ENCODE data around the gene SLC27A4.
A peak's percentile ranks its signal among the peaks of the same experiment; 100 is the strongest.

SLC27A4 gene

GRCh38 chr9:128297221-128297773 is 43.0 kb upstream of the SLC27A4 start (continued):
- TF ChIP-seq ZNF266 (tag by site-specific recombination; IDR thresholded peaks at IDR 0.05; ENCODE audit: low read depth) = no peak
- TF ChIP-seq ZNF155 (tag by site-specific recombination; IDR thresholded peaks at IDR 0.05) = no peak
- no peak for TF ChIP-seq ZNF335 (tag by site-specific recombination; conservative IDR thresholded peaks at IDR 0.05)
- TF ChIP-seq ZNF521 (tag by site-specific recombination; IDR thresholded peaks at IDR 0.05) = no peak
- no peak for TF ChIP-seq ZNF114 (tag by site-specific recombination; IDR thresholded peaks at IDR 0.05)
- TF ChIP-seq, protein P1, sequence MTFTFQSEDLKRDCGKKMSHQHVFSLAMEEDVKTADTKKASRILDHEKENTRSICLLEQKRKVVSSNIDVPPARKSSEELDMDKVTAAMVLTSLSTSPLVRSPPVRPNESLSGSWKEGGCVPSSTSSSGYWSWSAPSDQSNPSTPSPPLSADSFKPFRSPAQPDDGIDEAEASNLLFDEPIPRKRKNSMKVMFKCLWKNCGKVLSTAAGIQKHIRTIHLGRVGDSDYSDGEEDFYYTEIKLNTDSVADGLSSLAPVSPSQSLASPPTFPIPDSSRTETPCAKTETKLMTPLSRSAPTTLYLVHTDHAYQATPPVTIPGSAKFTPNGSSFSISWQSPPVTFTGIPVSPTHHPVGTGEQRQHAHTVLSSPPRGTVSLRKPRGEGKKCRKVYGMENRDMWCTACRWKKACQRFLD (tag by site-specific recombination; IDR thresholded peaks at IDR 0.05) = no peak
- no peak for TF ChIP-seq ZNF660 (tag by site-specific recombination; IDR thresholded peaks at IDR 0.05)
- no peak for TF ChIP-seq MYNN (tag by site-specific recombination; IDR thresholded peaks at IDR 0.05; ENCODE audit: borderline replicate concordance)
- TF ChIP-seq ZNF544 (tag by site-specific recombination; IDR thresholded peaks at IDR 0.05) = no peak
- TF ChIP-seq ZFP69B (tag by site-specific recombination; IDR thresholded peaks at IDR 0.05) = no peak
- TF ChIP-seq ZNF175 (tag by site-specific recombination; IDR thresholded peaks at IDR 0.05) = no peak
- no peak for TF ChIP-seq MZF1 (tag by site-specific recombination; IDR thresholded peaks at IDR 0.05; ENCODE audit: borderline replicate concordance)
- TF ChIP-seq SP3 (tag by site-specific recombination; IDR thresholded peaks at IDR 0.05) = no peak
- no peak for TF ChIP-seq ZXDB (tag by site-specific recombination; IDR thresholded peaks at IDR 0.05)

DNA sequence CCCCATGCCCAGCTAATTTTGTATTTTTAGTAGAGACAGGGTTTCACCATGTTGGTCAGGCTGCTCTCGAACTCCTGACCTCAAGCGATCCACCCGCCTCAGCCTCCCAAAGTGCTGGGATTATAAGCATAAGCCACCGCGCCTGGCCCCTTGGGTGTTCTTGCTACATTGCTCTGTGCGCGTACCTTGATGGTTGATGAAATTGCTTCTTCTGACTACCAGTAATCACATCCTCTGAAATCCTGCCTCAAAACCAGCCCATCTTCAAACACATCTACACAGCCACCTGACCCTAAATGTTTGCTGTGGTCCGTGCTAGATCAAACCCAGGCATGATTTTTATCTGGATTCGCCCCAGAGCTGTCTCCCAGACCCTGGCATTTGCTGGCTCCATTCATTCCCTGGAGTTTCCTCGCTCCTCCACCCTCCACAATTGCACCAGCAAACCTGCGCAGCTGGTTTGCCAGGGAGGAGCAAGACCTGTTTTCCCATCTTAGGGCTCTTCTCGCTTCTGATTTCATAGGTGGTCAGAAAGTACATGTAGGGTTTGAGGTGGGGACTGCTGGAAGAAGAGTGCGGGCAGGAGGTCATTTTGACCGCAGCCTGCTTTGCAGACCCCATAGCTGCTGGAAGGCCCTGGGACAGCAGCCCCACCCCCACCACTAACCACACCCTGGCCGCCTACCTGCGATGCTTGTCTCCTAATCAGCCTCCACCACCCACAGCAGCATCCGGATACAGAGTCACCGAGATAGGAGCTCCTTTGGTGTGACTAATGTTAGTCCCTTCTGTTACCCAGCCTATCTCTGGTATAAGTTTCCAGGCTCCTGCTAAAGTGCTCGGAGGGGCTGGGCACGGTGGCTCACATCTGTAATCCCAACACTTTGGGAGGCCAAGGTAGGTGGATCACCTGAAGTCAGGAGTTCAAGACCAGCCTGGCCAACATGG is 41.5 kb upstream of the SLC27A4 start:
- no peak overlapping the region for H3K4me3 ChIP-seq (ENCODE audit: low read depth, low read length)
- 0 out of 2 replicates have a peak, but pooled peaks have one; percentile 16 for TF ChIP-seq ZFHX2 (tag by site-specific recombination; conservative IDR thresholded peaks at IDR 0.05)
- TF ChIP-seq ZNF514 (tag by site-specific recombination; IDR thresholded peaks at IDR 0.05) = no peak
- TF ChIP-seq EGR2 (tag by site-specific recombination; IDR thresholded peaks at IDR 0.05; ENCODE audit: low read depth) = 0 out of 2 replicates have a peak, but pooled peaks have one; percentile 13
- TF ChIP-seq ZNF560 (tag by site-specific recombination; IDR thresholded peaks at IDR 0.05; ENCODE audit: borderline replicate concordance) = no peak
- TF ChIP-seq, protein P1 (tag by site-specific recombination; IDR thresholded peaks at IDR 0.05) = no peak
- TF ChIP-seq ZNF510 (tag by site-specific recombination; IDR thresholded peaks at IDR 0.05; ENCODE audit: insufficient replicate concordance) = no peak
- ChIA-PET POLR2A (interaction anchor here (1.4 kb wide), 1 partner anchor 23 kb away, joined by 6 read pairs; the partner anchor contains the start of genes GOLGA2 and SWI5), CTCF (interaction anchor here (0.7 to 2.2 kb wide), 5 partner anchors 43 to 938 kb away, joined by 3 to 7 read pairs (median 4); no protein-coding TSS in a partner anchor)
- no peak overlapping the region for H3K27ac ChIP-seq (ENCODE audit: extremely low read depth, low read depth, low read length)
- no peaks in the 10 kb centered on the region for H3K9me3 ChIP-seq (ENCODE audit: control insufficient read depth, insufficient read depth, low read depth, low read length)
- H3K4me1 ChIP-seq (ENCODE audit: control insufficient read depth, insufficient read depth, low read length) = no peaks in the 10 kb centered on the region
- H3K36me3 ChIP-seq (ENCODE audit: control insufficient read depth in 2 of 2, insufficient read depth in 1 of 2, low read length in 2 of 2) = no peaks in the 10 kb centered on the region

All from HEK293 (cell line).